GM18951 (cell line): ENCODE measurements around the gene TCF25.

ENCODE experiments used
- POLR2A ChIP-seq: IDR thresholded peaks from 4 replicates; pipeline ENCODE4 v1.6.1; 2011; ENCODE audit warnings: mild to moderate bottlenecking; ENCODE audit not compliant: insufficient read length, insufficient read depth; ENCODE audit errors: extremely low read depth
- in situ Hi-C: fragments of 300-500 bp; cut with MboI; formaldehyde crosslinking; loops from one replicate; pipeline ENCODE4 v1.12.0; 2022; ENCODE audit warnings: low sequenced_read_pairs, mixed read lengths, inconsistent platforms; ENCODE audit not compliant: unreplicated experiment

The TCF25 gene

GRCh38 chr16:89897204-89897603, 23.8 kb downstream of the TCF25 start:
- in situ Hi-C loops: no loop called here
- no peak for TF ChIP-seq POLR2A

DNA sequence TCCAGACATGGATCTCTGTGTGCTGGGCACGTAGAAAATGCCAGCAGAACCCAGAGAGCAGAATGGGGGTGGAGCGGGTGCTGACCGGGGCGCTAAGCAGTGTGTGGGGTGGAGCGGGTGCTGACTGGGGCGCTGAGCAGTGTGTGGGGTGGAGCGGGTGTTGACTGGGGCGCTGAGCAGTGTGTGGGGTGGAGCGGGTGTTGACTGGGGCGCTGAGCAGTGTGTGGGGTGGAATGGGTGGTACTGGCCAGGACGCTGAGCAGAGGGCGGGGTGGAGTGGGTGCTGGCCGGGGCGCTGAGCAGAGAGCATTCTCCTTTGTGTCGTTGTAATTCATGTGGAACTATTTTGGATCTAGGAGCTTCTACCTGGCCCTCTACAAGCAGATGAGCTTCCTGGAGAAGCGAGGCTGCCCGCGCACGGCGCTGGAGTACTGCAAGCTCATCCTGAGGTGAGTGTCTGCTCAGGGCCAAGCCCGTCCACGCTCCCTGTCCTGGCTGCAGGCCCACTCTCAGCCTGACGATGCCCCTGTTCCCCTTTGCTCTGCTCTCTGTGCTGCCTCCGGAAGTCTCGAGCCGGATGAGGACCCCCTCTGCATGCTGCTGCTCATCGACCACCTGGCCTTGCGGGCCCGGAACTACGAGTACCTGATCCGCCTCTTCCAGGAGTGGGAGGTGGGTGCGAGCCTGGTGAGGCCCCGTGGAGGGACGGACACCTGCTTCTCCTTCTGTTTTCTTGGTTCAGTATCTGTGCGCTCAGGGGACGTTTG, 25.0 kb downstream of the TCF25 start:
- in situ Hi-C loops: no loop called here
- TF ChIP-seq POLR2A: no peak

GRCh38 chr16:89899879-89900481, 26.6 kb downstream of the TCF25 start:
- in situ Hi-C loops: no loop called here
- no peak for TF ChIP-seq POLR2A

DNA sequence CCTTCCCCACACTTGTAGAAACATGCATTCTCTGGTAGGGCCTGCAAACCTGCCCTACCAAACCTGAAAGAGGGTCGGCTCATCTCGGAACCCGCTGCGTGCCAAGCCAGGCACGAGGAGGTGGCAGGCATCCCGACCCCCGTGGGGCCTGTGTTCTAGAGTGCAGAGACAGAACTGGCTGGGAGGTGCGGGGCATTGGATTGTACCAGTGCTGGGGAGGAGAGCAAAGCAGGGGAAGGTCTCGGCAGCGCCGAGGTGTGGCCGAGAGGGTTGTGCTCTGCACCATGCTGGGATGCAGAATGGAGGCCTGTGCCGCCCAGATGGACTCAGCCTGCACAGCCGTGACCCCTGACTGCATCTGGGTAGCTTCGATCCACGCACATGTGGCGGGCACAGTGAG, 27.5 kb downstream of the TCF25 start:
- in situ Hi-C loops: no loop called here
- TF ChIP-seq POLR2A: no peak

- TF ChIP-seq POLR2A: no peak
- in situ Hi-C loops: no loop called here
Measured at GRCh38 chr16:89902980-89903379, 29.6 kb downstream of the TCF25 start.

DNA sequence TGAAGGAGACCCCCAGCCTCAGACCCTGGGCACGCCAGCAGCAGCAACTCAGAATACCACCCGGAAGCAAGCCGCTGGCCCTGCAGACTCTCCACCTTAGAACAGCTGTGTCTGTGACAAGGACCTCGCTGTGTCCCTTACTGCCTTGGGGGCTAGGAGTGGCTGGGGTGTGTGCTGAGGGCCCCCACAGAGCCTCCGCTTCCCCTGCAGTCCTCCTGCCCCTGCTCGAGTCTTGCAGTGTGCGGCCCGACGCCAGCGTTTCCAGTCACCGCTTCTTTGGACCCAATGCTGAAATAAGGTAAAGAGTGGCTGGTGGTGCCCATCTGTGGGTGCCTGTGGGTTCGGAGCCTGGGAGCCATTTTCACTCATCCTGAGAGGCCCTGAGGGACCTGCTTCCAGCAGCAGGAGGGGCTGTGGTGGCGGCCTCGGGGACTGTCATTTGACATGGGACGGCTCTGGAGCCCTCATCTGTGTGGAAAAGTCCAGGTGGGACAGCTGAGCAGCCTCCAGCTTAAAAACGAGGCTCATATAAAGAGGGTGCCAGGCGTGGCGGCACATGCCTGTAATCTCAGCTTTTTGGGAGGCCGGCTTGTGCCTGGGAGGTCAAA, 30.6 kb downstream of the TCF25 start:
- in situ Hi-C loops: no loop called here
- TF ChIP-seq POLR2A: no peak

GRCh38 chr16:89904606-89905510, 31.5 kb downstream of the TCF25 start:
- TF ChIP-seq POLR2A: no peak

GRCh38 chr16:89905511-89906139, 32.2 kb downstream of the TCF25 start:
- in situ Hi-C loops: no loop called here
- no peak for TF ChIP-seq POLR2A

More at GRCh38 chr16:89904606-89905510, 31.5 kb downstream of the TCF25 start:
- in situ Hi-C loops: no loop called here

DNA sequence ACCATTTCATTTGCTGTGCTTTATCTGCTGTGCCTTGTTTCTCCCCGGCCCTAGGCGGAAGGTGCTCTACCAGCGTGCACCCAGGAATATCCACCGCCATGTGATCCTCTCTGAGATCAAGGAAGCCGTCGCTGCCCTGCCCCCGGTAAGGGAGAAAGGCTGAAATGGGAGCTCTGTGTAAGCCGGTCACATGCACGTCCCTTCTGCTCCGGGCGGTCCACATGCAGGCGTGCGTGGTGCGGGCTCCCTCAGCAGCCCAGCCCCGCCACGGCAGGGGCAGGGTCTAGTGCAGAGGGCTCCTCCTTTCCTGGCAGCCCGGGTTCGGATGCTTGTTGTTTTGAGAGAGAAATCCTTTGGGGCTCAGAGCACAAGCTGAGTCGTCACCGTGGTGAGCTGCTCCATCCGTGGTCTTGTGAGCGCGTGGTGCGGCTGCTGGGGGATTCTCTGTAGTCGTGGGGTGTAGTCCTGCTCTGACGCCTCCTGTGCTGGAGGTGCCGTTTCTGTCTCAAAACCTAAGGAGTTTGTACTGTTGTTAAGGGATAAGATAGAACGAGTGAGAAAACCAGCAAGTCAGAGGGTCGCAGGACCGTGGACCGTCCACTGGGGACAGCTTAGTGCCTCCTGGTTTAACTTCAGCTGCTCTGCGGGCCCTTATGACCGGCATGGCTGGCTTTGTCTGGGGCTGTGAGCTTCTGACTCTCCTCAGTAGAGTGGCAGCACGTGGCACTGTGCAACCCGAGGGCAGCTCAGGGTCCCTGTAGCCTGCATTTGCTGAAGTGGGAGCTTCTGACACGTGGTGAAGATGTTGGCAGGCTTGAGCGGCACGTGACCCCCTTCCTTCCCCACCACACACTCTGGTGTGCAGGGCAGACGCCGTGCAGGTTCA, 33.0 kb downstream of the TCF25 start:
- in situ Hi-C loops: no loop called here
- TF ChIP-seq POLR2A: no peak

DNA sequence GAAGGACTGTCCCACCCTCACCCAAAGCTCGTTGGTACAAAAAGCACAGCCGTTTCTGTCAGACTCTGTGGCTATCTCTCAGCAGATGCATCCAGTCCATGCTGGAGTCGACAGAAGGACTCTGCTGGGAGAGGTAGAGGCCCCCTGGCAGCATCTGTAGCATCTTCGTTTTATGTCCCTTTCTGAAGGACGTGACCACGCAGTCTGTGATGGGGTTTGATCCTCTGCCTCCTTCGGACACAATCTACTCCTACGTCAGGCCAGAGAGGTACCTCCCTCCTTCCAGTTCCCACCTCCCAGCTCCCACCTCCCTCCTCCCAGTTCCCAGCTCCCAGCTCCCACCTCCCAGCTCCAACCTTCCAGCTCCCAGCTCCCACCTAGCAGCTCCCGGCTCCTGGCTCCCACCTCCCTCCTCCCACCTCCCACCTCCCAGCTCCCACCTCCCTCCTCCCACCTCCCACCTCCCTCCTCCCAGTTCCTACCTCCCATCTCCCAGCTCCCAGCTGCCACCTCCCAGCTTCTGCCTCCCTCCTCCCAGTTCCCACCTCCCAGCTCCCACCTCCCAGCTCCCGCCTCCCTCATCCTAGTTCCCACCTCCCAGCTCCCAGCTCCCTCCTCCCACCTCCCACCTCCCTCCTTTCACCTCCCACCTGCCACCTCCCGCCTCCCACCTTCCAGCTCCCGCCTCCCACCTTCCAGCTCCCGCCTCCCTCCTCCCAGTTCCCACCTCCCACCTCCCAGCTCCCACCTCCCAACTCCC, 33.8 kb downstream of the TCF25 start:
- no peak for TF ChIP-seq POLR2A
- in situ Hi-C loops: no loop called here

- in situ Hi-C loops: no loop called here
- TF ChIP-seq POLR2A: no peak
Measured at GRCh38 chr16:89908236-89908635, 34.8 kb downstream of the TCF25 start.
